Right lobe of liver (tissue), 6 donors: ENCODE data around the gene KRTAP3-3. TPM values are rescaled to one million over a fixed set of nuclear protein-coding genes. Genes with fewer than 3 reads are reported as not detected.
"Not testable (repeated sequence)": the region's sequence is repeated elsewhere in the genome, so short reads cannot be mapped to it uniquely, and the experiment has no call there.

Experiments used
- ATAC-seq, 4 donors: fragments of 200-7000 bp; cut with Tn5 transposase; one replicate each; pipeline ENCODE4 v1.9.1; 2020; ENCODE audit warnings: mild to moderate bottlenecking in 4 of 4, moderate library complexity in 4 of 4
- DNase-seq, 3 donors: peaks; one replicate each; pipeline ENCODE4 v3.0.0-alpha.2; 2020
- H3K27ac ChIP-seq, 3 donors: fragments of 200-600 bp; one replicate each; pipeline ENCODE4 v1.8.0; 2022
- H3K27me3 ChIP-seq, 2 donors: fragments of 200-600 bp; one replicate each; pipeline ENCODE4 v1.8.0; 2022
- H3K36me3 ChIP-seq, 4 donors: fragments of 200-600 bp; sonication (generic) in 1 of 4; one replicate each; pipeline versions ENCODE4 v1.5.1 to v1.8.0; 2017 to 2022; ENCODE audit warnings: control low read depth in 1 of 4
- H3K4me1 ChIP-seq, 4 donors: fragments of 200-600 bp; sonication (generic) in 1 of 4; one replicate each; pipeline versions ENCODE4 v1.5.1 to v1.8.0; 2017 to 2022; ENCODE audit warnings: control low read depth in 1 of 4
- H3K4me3 ChIP-seq, 3 donors: fragments of 200-600 bp; one replicate each; pipeline ENCODE4 v1.8.0; 2022
- H3K9me3 ChIP-seq, 4 donors: fragments of 200-600 bp; sonication (generic) in 1 of 4; one replicate each; pipeline versions ENCODE4 v1.5.1 to v1.8.0; 2017 to 2022; ENCODE audit warnings: control low read depth in 1 of 4
- POLR2A ChIP-seq: fragments of 450-650 bp; IDR thresholded peaks from one replicate; pipeline ENCODE4 v1.6.1; 2017; ENCODE audit warnings: antibody characterized with exemption, mild to moderate bottlenecking
- WGBS: methylation state at CpG from one replicate; pipeline ENCODE4 v1.1.6; 2018; ENCODE audit warnings: low coverage, low lambda C conversion rate; ENCODE audit not compliant: insufficient coverage; ENCODE audit errors: missing lambda C conversion rate; 5-methylcytosine and 5-hydroxymethylcytosine counted together
- intact Hi-C, 2 donors: fragments of 100-400 bp; cut with DNase I; formaldehyde crosslinking; loops; one replicate each; pipeline versions ENCODE4 v1.11.2 to v1.14.1; 2022
- total RNA-seq, 6 experiments: library from RNA; depleted of rRNA in 2 of 6; stranded (reverse); fragments of >200 nt in 2 of 6; fragmentation: NEBNext Ultra II Directional in 3 of 6; extraction: Animal tissue kit (Norgen Biotek cat#: 25700) in 3 of 6; gene quantifications; one replicate each; pipeline versions ENCODE4 v1.1.0 to v1.2.4, GENCODE V29; 2016 to 2023
- TF ChIP-seq, protein P1 (sequence below), 4 donors: fragments of 200-600 bp in 3 of 4; fragments of 450-650 bp in 1 of 4; IDR thresholded peaks; one replicate each; pipeline versions ENCODE4 v1.5.1 to v1.8.0; 2016 to 2022; ENCODE audit warnings: antibody characterized with exemption in 4 of 4, mild to moderate bottlenecking in 2 of 4
- donor health status: DM: no; HTN: yes; CAD: no.
- donor health status: DM: no; HTN: no; CAD: no.
- donor health status: DM: no; HTN: no; CAD: no.
- donor health status: DM: no; HTN: yes; CAD: no.
- donor health status: DM: no; HTN: yes; CAD: no.

The KRTAP3-3 gene
- total RNA-seq, 6 experiments from 2014 or later: not detected

GRCh38 chr17:41008811-41009210, 14.8 kb upstream of the KRTAP3-3 start, which contains the start of gene KRTAP3-1:
Gene KRTAP3-1 (minus strand): TSS chr17:41009128. CDS start chr17:41009074, 54 bp downstream.
- intact Hi-C loops: no loop called here
- Histone ChIP-seq H3K4me3 (no peak within 1 kb of the TSS), H3K36me3 (no peaks in the 10 kb centered on the region), H3K4me1 (no peaks in the 10 kb centered on the region), H3K9me3 (no peaks in the 10 kb centered on the region), H3K27me3 (no peaks in the 10 kb centered on the region), H3K27ac (no peak within 1 kb of the TSS)
- 56% methylated on average over 6 of the region's 8 CpGs for WGBS
- ATAC-seq (no peak), DNase-seq (no peak)
- TF ChIP-seq, protein P1, sequence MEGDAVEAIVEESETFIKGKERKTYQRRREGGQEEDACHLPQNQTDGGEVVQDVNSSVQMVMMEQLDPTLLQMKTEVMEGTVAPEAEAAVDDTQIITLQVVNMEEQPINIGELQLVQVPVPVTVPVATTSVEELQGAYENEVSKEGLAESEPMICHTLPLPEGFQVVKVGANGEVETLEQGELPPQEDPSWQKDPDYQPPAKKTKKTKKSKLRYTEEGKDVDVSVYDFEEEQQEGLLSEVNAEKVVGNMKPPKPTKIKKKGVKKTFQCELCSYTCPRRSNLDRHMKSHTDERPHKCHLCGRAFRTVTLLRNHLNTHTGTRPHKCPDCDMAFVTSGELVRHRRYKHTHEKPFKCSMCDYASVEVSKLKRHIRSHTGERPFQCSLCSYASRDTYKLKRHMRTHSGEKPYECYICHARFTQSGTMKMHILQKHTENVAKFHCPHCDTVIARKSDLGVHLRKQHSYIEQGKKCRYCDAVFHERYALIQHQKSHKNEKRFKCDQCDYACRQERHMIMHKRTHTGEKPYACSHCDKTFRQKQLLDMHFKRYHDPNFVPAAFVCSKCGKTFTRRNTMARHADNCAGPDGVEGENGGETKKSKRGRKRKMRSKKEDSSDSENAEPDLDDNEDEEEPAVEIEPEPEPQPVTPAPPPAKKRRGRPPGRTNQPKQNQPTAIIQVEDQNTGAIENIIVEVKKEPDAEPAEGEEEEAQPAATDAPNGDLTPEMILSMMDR (IDR thresholded peaks at IDR 0.05): no peak
- no peak for TF ChIP-seq POLR2A

DNA sequence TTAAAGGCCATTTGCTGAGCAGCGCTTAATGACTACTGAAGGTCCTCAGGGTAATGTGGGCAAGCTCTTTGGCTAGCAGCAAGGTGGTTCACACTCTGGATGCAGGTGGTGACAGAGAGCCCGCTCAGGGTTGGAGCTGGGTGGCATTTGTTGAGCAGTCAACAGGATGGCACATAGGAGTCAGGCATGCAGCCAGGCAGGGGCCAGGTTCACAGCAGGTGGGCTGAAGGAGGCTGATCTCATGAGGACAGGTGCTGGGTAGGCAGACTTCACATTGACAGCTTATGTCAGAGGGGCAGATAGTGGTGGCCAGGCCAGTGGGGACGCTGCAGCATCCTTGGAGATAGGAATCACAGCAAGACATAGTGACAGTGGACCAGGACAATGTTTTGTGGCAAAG, 10.4 kb upstream of the KRTAP3-3 start:
- Histone ChIP-seq H3K27me3 (no peaks in the 10 kb centered on the region), H3K27ac (no peak overlapping the region), H3K4me3 (no peak overlapping the region), H3K36me3 (no peaks in the 10 kb centered on the region), H3K4me1 (no peaks in the 10 kb centered on the region), H3K9me3 (no peaks in the 10 kb centered on the region)
- TF ChIP-seq POLR2A: no peak
- TF ChIP-seq, protein P1 (IDR thresholded peaks at IDR 0.05): no peak
- ATAC-seq (no peak), DNase-seq (no peak)
- 68% methylated on average over 2 of the region's 3 CpGs for WGBS
- intact Hi-C loops: no loop called here

DNA sequence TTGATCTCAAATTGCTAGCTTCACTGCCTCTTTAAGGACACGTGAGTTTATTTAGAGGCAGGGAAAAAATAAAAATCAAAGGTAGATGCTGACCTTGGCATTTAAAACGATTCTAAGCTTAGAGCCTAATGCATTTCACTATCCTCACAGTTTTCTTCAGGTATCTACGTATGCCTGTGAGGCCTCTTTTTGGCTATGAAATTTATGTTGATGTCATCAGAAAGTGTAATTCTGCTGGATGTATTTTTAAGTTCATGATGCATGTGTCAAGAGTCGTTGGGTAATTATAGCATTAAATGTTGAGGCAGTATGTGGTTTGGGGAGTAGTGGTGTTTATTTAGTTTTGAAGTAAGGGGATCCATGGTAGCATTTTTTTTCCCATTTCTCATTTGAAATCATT, 10.0 kb upstream of the KRTAP3-3 start:
- no peak overlapping the region for H3K4me3 ChIP-seq
- WGBS: 33% methylated on average over 4 of the region's 4 CpGs
- intact Hi-C loops: no loop called here
- no peaks in the 10 kb centered on the region for H3K36me3 ChIP-seq
- H3K27ac ChIP-seq: no peak overlapping the region
- H3K9me3 ChIP-seq: no peaks in the 10 kb centered on the region
- H3K27me3 ChIP-seq: no peaks in the 10 kb centered on the region
- DNase-seq (no peak), ATAC-seq (no peak)
- no peaks in the 10 kb centered on the region for H3K4me1 ChIP-seq
- TF ChIP-seq, protein P1 (IDR thresholded peaks at IDR 0.05): no peak
- TF ChIP-seq POLR2A: no peak

DNA sequence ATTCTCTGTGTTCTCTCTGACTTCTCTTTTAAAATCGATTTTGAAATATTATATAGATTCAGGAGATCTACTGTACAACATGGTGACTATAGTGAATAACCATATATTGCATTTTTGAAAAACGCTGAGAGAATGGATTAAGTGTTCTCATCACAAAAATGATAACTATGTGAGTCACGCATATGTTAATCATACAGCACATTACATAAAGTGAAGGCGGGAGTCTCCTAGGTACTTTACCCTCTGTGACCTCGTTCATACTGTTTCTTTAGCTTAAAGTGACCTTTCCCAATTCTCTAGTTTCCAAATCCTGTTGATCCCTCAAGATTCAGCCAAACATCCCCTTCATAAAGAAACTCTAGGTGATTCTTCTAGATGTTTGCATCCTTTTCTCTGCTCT, 8.8 kb upstream of the KRTAP3-3 start:
- H3K36me3 ChIP-seq: no peaks in the 10 kb centered on the region
- H3K27ac ChIP-seq: no peak overlapping the region
- no peak overlapping the region for H3K4me3 ChIP-seq
- H3K27me3 ChIP-seq: peaks cover 0 to 3% of the 10 kb centered on the region in 2 donors
- TF ChIP-seq, protein P1 (IDR thresholded peaks at IDR 0.05): no peak
- TF ChIP-seq POLR2A: no peak
- WGBS: 35% methylated on average over 5 of the region's 5 CpGs
- intact Hi-C loops: no loop called here
- DNase-seq: no peak
- ATAC-seq: no peak
- no peaks in the 10 kb centered on the region for H3K9me3 ChIP-seq
- no peaks in the 10 kb centered on the region for H3K4me1 ChIP-seq

DNA sequence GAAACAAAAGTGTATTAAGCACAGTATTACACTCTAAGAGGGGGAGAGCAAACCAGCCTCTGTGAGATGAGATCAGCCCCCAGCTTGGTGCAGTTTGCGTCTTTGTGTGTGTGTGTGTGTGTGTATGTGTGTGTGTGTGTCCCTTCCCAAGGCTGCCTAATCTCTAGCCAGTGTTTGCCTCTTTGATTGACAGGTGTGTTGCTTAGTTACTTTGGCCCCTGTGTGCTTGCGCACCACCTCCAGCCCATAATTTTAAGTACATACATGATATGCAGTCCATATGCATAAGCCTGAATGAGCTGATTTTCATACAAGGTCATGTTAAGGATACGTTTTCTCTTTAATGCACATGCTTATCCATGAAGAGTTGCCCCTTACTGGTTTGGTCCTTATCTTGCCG, 7.8 kb upstream of the KRTAP3-3 start:
- TF ChIP-seq, protein P1 (IDR thresholded peaks at IDR 0.05): no peak
- TF ChIP-seq POLR2A: no peak
- DNase-seq (no peak), ATAC-seq (no peak)
- peaks cover 3 to 5% of the 10 kb centered on the region in 2 donors for H3K27me3 ChIP-seq
- H3K27ac ChIP-seq: no peak overlapping the region
- 51% methylated on average over 4 of the region's 4 CpGs for WGBS
- no peak overlapping the region for H3K4me3 ChIP-seq
- H3K36me3 ChIP-seq: no peaks in the 10 kb centered on the region
- intact Hi-C loops: no loop called here
- H3K9me3 ChIP-seq: no peaks in the 10 kb centered on the region
- no peaks in the 10 kb centered on the region for H3K4me1 ChIP-seq

DNA sequence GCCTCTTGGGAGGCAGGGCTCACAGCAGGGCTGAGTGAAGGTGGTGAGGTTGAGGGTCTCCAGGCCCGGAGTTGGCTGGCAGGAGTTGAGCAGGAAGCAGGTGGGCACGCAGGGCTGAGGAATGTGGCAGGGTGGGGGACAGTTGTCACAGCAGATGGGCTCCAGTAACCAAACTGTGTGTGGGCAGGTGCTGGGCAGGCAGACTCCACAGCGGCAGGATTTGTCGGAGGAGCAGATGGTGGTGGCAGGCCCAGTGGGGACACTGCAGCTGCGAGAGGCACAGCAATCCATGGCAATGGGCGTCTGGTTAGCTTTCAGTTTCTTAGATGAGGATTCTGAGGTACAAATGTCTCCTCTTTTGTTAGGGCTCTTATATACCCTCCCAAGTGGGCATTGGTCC, 5.6 kb upstream of the KRTAP3-3 start, which contains the start of gene KRTAP3-2:
KRTAP3-2 (minus strand) TSS at position 344 of the 400 bp plus-strand sequence; CDS start at position 291, 53 bp downstream.
- intact Hi-C loops, H3K4me3 ChIP-seq, H3K9me3 ChIP-seq, H3K27ac ChIP-seq, ATAC-seq, DNase-seq, H3K36me3 ChIP-seq, H3K27me3 ChIP-seq, H3K4me1 ChIP-seq: not testable (repeated sequence)
- WGBS: 40% methylated on average over 1 of the region's 6 CpGs
